AG08395 (cell line): ENCODE results near the gene EXOC2.
A peak's percentile ranks its signal among the peaks of the same experiment; 100 is the strongest.

Experiments
- DNase-seq: peaks from one replicate; pipeline ENCODE4 v3.0.0; 2012; ENCODE audit warnings: mixed read lengths, low spot score

EXOC2 gene

GRCh38 chr6:470051-470900, 222.7 kb downstream of the EXOC2 start:
- no peak for DNase-seq

- no peak for DNase-seq
These were observed 225.3 kb downstream of the EXOC2 start for GRCh38 chr6:467671-468082.

GRCh38 chr6:467111-467510, 225.8 kb downstream of the EXOC2 start:
- no peak for DNase-seq

GRCh38 chr6:466564-466963, 226.4 kb downstream of the EXOC2 start:
- no peak for DNase-seq

- no peak for DNase-seq
These were observed 227.2 kb downstream of the EXOC2 start for GRCh38 chr6:465531-466348.

GRCh38 chr6:456887-457286, 236.1 kb downstream of the EXOC2 start:
- no peak for DNase-seq

- no peak for DNase-seq
These were observed 236.5 kb downstream of the EXOC2 start for GRCh38 chr6:456358-456867.

GRCh38 chr6:455835-456234, 237.1 kb downstream of the EXOC2 start:
- no peak for DNase-seq

- DNase-seq = no peak
These were observed 237.8 kb downstream of the EXOC2 start for GRCh38 chr6:455006-455585.

- DNase-seq = no peak
These were observed 238.6 kb downstream of the EXOC2 start for GRCh38 chr6:454148-454991.

GRCh38 chr6:453152-453551, 239.8 kb downstream of the EXOC2 start:
- peak; percentile 45 for DNase-seq

GRCh38 chr6:452301-453067, 240.5 kb downstream of the EXOC2 start:
- peak; percentile 50 for DNase-seq

- DNase-seq = no peak
These were observed 241.1 kb downstream of the EXOC2 start for GRCh38 chr6:451847-452246.

GRCh38 chr6:451336-451735, 241.6 kb downstream of the EXOC2 start:
- DNase-seq = no peak

- DNase-seq = no peak
These were observed 243.2 kb downstream of the EXOC2 start for GRCh38 chr6:449486-450419.

- no peak for DNase-seq
These were observed 243.9 kb downstream of the EXOC2 start for GRCh38 chr6:449057-449430.

GRCh38 chr6:448296-449056, 244.5 kb downstream of the EXOC2 start:
- DNase-seq = no peak

- no peak for DNase-seq
These were observed 245.4 kb downstream of the EXOC2 start for GRCh38 chr6:447381-448165.
